Endothelial cell of umbilical vein (primary cell): ENCODE results near the gene CNOT6L. TPM values are rescaled to one million over a fixed set of nuclear protein-coding genes. Genes with fewer than 3 reads are reported as not detected.

Experiments used
- BruUV-seq: library from RNA; stranded (reverse); fragments of 400-500 nt; replicated peaks from 2 replicates; lab custom pipeline; 2021; lab: Mats Ljungman, UMichigan
- CTCF ChIA-PET: fragments of 300-600, 350-600 bp; sonication (Branson Sonifier 250); formaldehyde crosslinking; loops from one replicate; lab custom pipeline; 2021; ENCODE audit warnings: antibody characterized with exemption, inconsistent platforms; lab: Charles Lee
- POLR2A ChIA-PET: fragments of 300-600, 350-600 bp; sonication (Branson Sonifier 250); formaldehyde crosslinking; loops from one replicate; lab custom pipeline; 2021; ENCODE audit warnings: antibody characterized with exemption, inconsistent platforms; lab: Charles Lee
- DNase-seq: peaks from one replicate; pipeline ENCODE4 v3.0.0-alpha.2; 2011; ENCODE audit warnings: low read depth, low spot score
- FAIRE-seq: peaks from 2 replicates; lab custom pipeline; 2011; peaks lifted over from hg19 to GRCh38; lab: Jason Lieb, UNC
- H2AFZ ChIP-seq: 2 replicates; pipeline ENCODE4 v1.6.0; 2012; ENCODE audit warnings: low read depth, low read length, control low read depth, inconsistent platforms
- H3K27ac ChIP-seq: 2 replicates; pipeline ENCODE4 v1.5.1; 2011; ENCODE audit warnings: low read depth, mild to moderate bottlenecking, control low read depth, low read length, moderate library complexity; ENCODE audit not compliant: insufficient read depth
- H3K27me3 ChIP-seq, 2 experiments: 2 replicates each; pipeline versions ENCODE4 v1.6.0 to v1.6.1; 2011; ENCODE audit warnings: low read length in 2 of 2, mixed read lengths in 1 of 2; ENCODE audit not compliant: control insufficient read depth in 2 of 2, insufficient read depth in 2 of 2
- H3K36me3 ChIP-seq, 2 experiments: 2 replicates in 1 of 2; 3 replicates in 1 of 2; pipeline ENCODE4 v1.5.1; 2011; ENCODE audit warnings: low read length in 2 of 2, mild to moderate bottlenecking in 1 of 2, moderate library complexity in 1 of 2; ENCODE audit not compliant: control insufficient read depth in 2 of 2, insufficient read depth in 2 of 2; ENCODE audit errors: extremely low read depth in 1 of 2
- H3K4me1 ChIP-seq: 3 replicates; pipeline ENCODE4 v1.5.1; 2011; ENCODE audit warnings: mild to moderate bottlenecking, low read length; ENCODE audit not compliant: control insufficient read depth, insufficient read depth; ENCODE audit errors: extremely low read depth
- H3K4me2 ChIP-seq: 2 replicates; pipeline ENCODE4 v1.6.1; 2011; ENCODE audit warnings: low read length, control low read depth, mixed read lengths; ENCODE audit not compliant: insufficient read depth
- H3K4me3 ChIP-seq, 3 experiments: fragments of 200-600 bp in 1 of 3; sonication (generic), shearing (Covaris generic) in 1 of 3; replicated peaks in 1 of 3; 2 replicates each; pipeline ENCODE4 v1.5.1; 2011 to 2016; ENCODE audit warnings: control low read depth in 3 of 3, low read length in 3 of 3, mild to moderate bottlenecking in 2 of 3, inconsistent platforms in 1 of 3, low read depth in 1 of 3, moderate library complexity in 1 of 3; ENCODE audit not compliant: insufficient read depth in 1 of 3
- H3K79me2 ChIP-seq: 2 replicates; pipeline ENCODE4 v1.6.0; 2012; ENCODE audit warnings: low read length, inconsistent platforms; ENCODE audit not compliant: control insufficient read depth, insufficient read depth
- H3K9ac ChIP-seq: replicated peaks from 2 replicates; pipeline ENCODE3; 2011; ENCODE audit warnings: low read length, control low read depth; ENCODE audit not compliant: insufficient read depth; ENCODE audit errors: extremely low read depth
- H3K9me1 ChIP-seq: replicated peaks from 3 replicates; pipeline ENCODE4 v1.6.0; 2011; ENCODE audit warnings: mild to moderate bottlenecking, low read length; ENCODE audit not compliant: control insufficient read depth, insufficient read depth; ENCODE audit errors: extremely low read depth
- H3K9me3 ChIP-seq: replicated peaks from 2 replicates; pipeline ENCODE4 v1.5.1; 2012; ENCODE audit warnings: low read length, inconsistent platforms; ENCODE audit not compliant: control insufficient read depth, insufficient read depth
- H4K20me1 ChIP-seq: replicated peaks from 2 replicates; pipeline ENCODE3; 2011; ENCODE audit warnings: mild to moderate bottlenecking, low read length; ENCODE audit not compliant: control insufficient read depth, insufficient read depth; ENCODE audit errors: extremely low read depth
- CTCF ChIP-seq, 2 donors: IDR thresholded peaks; 1 replicate in 1 of 2; 2 replicates in 1 of 2; pipeline ENCODE4 v1.5.1; 2011; ENCODE audit warnings: low read length in 2 of 2, mild to moderate bottlenecking in 2 of 2, moderate library complexity in 2 of 2, control low read depth in 1 of 2, inconsistent platforms in 1 of 2, low read depth in 1 of 2; ENCODE audit not compliant: insufficient read depth in 1 of 2; ENCODE audit errors: extremely low read depth in 1 of 2
- EZH2 ChIP-seq: IDR thresholded peaks from 2 replicates; pipeline ENCODE4 v1.6.1; 2012; ENCODE audit warnings: borderline replicate concordance, low read depth, mild to moderate bottlenecking, moderate library complexity, low read length, inconsistent platforms; ENCODE audit not compliant: severe bottlenecking
- FOS ChIP-seq: IDR thresholded peaks from 2 replicates; pipeline ENCODE4 v1.6.1; 2011; ENCODE audit warnings: mild to moderate bottlenecking, low read length, moderate library complexity, borderline replicate concordance; ENCODE audit not compliant: insufficient read depth
- GATA2 ChIP-seq: IDR thresholded peaks from 2 replicates; pipeline ENCODE4 v1.7.0; 2011; ENCODE audit warnings: low read depth, mild to moderate bottlenecking, moderate library complexity, mixed read lengths, low read length; ENCODE audit not compliant: insufficient read length, insufficient read depth
- JUN ChIP-seq: IDR thresholded peaks from 2 replicates; pipeline ENCODE4 v1.6.1; 2011; ENCODE audit warnings: borderline replicate concordance, low read depth; ENCODE audit not compliant: insufficient read length, insufficient read depth
- MAX ChIP-seq: IDR thresholded peaks from 2 replicates; pipeline ENCODE4 v1.6.1; 2011; ENCODE audit not compliant: insufficient read depth, insufficient read length
- MYC ChIP-seq: IDR thresholded peaks from one replicate; pipeline ENCODE4 v1.6.1; 2011; ENCODE audit warnings: mild to moderate bottlenecking, low read depth, low read length
- POLR2AphosphoS5 ChIP-seq: IDR thresholded peaks from 2 replicates; pipeline ENCODE4 v1.6.1; 2012; ENCODE audit warnings: low read depth, mild to moderate bottlenecking, control low read depth, low read length, moderate library complexity; ENCODE audit not compliant: insufficient read depth
- dilution Hi-C: fragments of 300-500 bp; cut with MboI; formaldehyde crosslinking; loops from one replicate; pipeline ENCODE4 v1.15.0; 2019; ENCODE audit warnings: low sequenced_read_pairs; ENCODE audit not compliant: extremely low pct_ligation_motif_present
- intact Hi-C: fragments of 100-400 bp; cut with micrococcal nuclease; formaldehyde crosslinking; loops from one replicate; pipeline ENCODE4 v1.10.0; 2022
- polyA plus RNA-seq, 4 experiments: library from polyadenylated mRNA; depleted of rRNA in 3 of 4; stranded (reverse) in 3 of 4; unstranded in 1 of 4; fragments of >200 nt; gene quantifications; 2 replicates each; pipeline versions ENCODE4 v1.2.1 to v1.2.3, GENCODE V29; 2011 to 2012; ENCODE audit warnings: missing spikeins in 1 of 4
- total RNA-seq: library from RNA; stranded (reverse); gene quantifications from 2 replicates; pipeline ENCODE4 v1.2.3, GENCODE V29; 2021

Gene CNOT6L
- total and polyA plus RNA-seq, 2 donors (not counting 3 experiments of a cell fraction or from before 2014, with no cell fraction given): 8.5 to 60.7 TPM

- FAIRE-seq (no peak), DNase-seq (no peak)
- Histone ChIP-seq H3K36me3 (no peaks in the 10 kb centered on the region), H3K27ac (no peak overlapping the region), H3K27me3 (no peaks in the 10 kb centered on the region), H3K4me1 (peaks cover 8% of the 10 kb centered on the region), H3K4me3 (no peak overlapping the region), H3K79me2 (no peaks in the 10 kb centered on the region), H2AFZ (no peak overlapping the region), H3K9me3 (no peaks in the 10 kb centered on the region), H4K20me1 (no peaks in the 10 kb centered on the region), H3K9ac (no peak overlapping the region), H3K9me1 (no peaks in the 10 kb centered on the region), H3K4me2 (no peak overlapping the region)
- ChIA-PET CTCF (interaction anchor here (1.3 kb wide), 1 partner anchor 346 kb away, joined by 3 read pairs; no protein-coding TSS in a partner anchor), POLR2A (no interaction called here)
- intact Hi-C loops: no loop called here
- TF ChIP-seq POLR2AphosphoS5: no peak
- TF ChIP-seq CTCF (IDR thresholded peaks at IDR 0.05; ENCODE audit: extremely low read depth in 1 of 2, insufficient read depth in 1 of 2, low read depth in 1 of 2, low read length in 2 of 2): no peak
- TF ChIP-seq JUN: no peak
- TF ChIP-seq GATA2: no peak
- no peak for TF ChIP-seq EZH2
- no peak for TF ChIP-seq MYC
- TF ChIP-seq FOS: no peak
- no peak for TF ChIP-seq MAX
- no TSS peak for BruUV-seq
- dilution Hi-C loops: no loop called here
Measured at GRCh38 chr4:77703666-77704065, 115.5 kb downstream of the CNOT6L start.
